Type B pancreatic cell (in vitro differentiated cells): ENCODE measurements around the gene FAM117A. TPM values are rescaled to one million over a fixed set of nuclear protein-coding genes. Genes with fewer than 3 reads are reported as not detected.

ENCODE experiments used
- DNase-seq: peaks from one replicate; pipeline ENCODE4 v3.0.0; 2021; ENCODE audit warnings: mixed read lengths; ENCODE audit not compliant: unreplicated experiment; ENCODE audit errors: extremely low spot score
- H3K27ac Mint-ChIP-seq: 2 replicates; pipeline ENCODE4 v1.8.0; 2021; ENCODE audit warnings: mild to moderate bottlenecking, mixed read lengths
- H3K27me3 Mint-ChIP-seq: 2 replicates; pipeline ENCODE4 v1.8.0; 2021; ENCODE audit warnings: mixed read lengths
- H3K36me3 Mint-ChIP-seq: 2 replicates; pipeline ENCODE4 v1.8.0; 2021; ENCODE audit warnings: mixed read lengths
- H3K4me1 Mint-ChIP-seq: one replicate; pipeline ENCODE4 v1.8.0; 2021; ENCODE audit warnings: mixed read lengths; ENCODE audit not compliant: unreplicated experiment
- H3K4me3 Mint-ChIP-seq: 2 replicates; pipeline ENCODE4 v1.8.0; 2021; ENCODE audit warnings: mild to moderate bottlenecking, mixed read lengths
- H3K9me3 Mint-ChIP-seq: 2 replicates; pipeline ENCODE4 v1.8.0; 2021; ENCODE audit warnings: mixed read lengths
- long read RNA-seq: library from polyadenylated mRNA; unstranded; transcript quantifications from one replicate; pipeline ENCODE4 v2.0.0, GENCODE V29; 2020
- total RNA-seq: library from RNA; stranded (reverse); gene quantifications from 2 replicates; pipeline ENCODE4 v1.2.1, GENCODE V29; 2021; ENCODE audit warnings: low replicate concordance
- TF ChIP-seq, protein P1 (sequence below): fragments of 200-600 bp; sonication (generic); conservative IDR thresholded peaks from 2 replicates; pipeline ENCODE4 v1.5.0; 2021; ENCODE audit warnings: antibody characterized with exemption, mild to moderate bottlenecking

Gene FAM117A
- 8.4 and 13.0 TPM in 2 replicates for total RNA-seq
- long read RNA-seq, partial matches to known transcripts, result 0 of 1 reads
- long read RNA-seq, other reads (novel, unspliced or antisense), result 1 of 1 reads

DNA sequence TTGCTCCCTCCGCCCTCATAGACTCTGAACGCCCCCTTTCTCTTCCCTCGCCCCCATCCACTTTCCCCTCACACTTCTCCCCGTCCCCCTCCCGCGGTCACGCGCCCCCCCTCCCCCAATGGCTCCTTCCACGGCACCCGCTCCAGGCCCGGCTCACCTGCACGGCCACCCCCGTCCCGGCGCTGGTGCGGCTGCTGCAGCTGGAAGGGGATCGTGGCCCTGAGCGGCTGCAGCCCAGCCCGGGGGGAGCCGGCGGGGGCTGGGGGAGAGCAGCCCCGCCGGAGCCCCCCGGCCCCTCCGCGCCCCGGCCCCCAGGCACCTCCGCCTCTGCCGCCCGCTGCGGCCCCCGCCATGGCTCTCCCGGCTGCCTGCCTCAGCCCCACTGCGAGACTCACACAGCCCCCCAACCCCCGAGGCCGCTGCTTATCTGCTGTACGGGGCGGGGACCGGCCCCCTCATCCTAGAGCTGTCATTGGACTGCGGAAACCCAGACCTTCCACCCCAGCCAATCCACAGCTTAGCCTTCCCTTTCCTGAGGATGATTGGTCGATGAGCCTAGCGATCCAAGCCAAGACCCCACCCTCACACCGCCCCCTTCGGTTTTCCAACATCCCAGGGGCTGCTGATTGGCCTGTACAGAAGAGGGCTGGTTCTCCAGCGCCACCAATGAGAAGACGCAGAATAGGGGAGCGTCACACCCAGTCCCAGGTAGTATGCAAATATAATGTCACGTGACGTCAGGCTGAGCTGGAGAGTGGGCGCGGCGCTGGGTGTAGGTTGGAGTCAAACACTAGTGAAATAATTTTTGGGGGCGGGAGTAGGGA is at the start of gene FAM117A:
TSS of gene FAM117A (minus strand) at position 397 of the 824 bp plus-strand sequence. CDS start at position 353, 44 bp downstream.
- H3K9me3 Mint-ChIP-seq, result peaks cover 4% of the 10 kb centered on the region
- TF ChIP-seq, protein P1, sequence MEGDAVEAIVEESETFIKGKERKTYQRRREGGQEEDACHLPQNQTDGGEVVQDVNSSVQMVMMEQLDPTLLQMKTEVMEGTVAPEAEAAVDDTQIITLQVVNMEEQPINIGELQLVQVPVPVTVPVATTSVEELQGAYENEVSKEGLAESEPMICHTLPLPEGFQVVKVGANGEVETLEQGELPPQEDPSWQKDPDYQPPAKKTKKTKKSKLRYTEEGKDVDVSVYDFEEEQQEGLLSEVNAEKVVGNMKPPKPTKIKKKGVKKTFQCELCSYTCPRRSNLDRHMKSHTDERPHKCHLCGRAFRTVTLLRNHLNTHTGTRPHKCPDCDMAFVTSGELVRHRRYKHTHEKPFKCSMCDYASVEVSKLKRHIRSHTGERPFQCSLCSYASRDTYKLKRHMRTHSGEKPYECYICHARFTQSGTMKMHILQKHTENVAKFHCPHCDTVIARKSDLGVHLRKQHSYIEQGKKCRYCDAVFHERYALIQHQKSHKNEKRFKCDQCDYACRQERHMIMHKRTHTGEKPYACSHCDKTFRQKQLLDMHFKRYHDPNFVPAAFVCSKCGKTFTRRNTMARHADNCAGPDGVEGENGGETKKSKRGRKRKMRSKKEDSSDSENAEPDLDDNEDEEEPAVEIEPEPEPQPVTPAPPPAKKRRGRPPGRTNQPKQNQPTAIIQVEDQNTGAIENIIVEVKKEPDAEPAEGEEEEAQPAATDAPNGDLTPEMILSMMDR, result no peak
- H3K27me3 Mint-ChIP-seq, result peaks cover 30% of the 10 kb centered on the region
- H3K36me3 Mint-ChIP-seq, result no peaks in the 10 kb centered on the region
- peak; percentile 96 for DNase-seq
- peak within 1 kb of the TSS; percentile 82 for H3K27ac Mint-ChIP-seq
- H3K4me3 Mint-ChIP-seq, result peak within 1 kb of the TSS; percentile 95
- H3K4me1 Mint-ChIP-seq, result peaks cover 9% of the 10 kb centered on the region

DNA sequence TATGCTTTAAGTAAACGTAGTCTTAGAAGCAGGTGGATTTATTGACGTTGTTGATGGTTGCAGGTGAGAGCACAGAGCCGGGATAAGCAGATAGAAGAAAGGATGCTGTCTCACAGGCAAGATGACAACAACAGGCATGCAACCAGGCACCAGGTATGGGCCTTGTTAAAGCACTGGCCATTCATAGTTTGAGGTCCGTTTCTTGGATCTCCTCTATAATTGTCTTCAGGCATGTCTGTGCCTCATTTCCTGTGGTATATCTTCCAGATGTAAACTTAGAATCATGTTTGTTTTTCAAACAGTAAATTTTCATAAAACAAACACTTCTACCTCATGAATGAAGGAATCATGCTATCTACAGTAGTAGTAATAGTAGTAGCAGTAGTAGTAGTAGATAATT is 45.1 kb upstream of the FAM117A start:
- TF ChIP-seq, protein P1, result no peak
- no peak for DNase-seq
- no peaks in the 10 kb centered on the region for H3K4me1 Mint-ChIP-seq
- H3K9me3 Mint-ChIP-seq, result no peaks in the 10 kb centered on the region
- H3K4me3 Mint-ChIP-seq, result no peak overlapping the region
- H3K27ac Mint-ChIP-seq, result no peak overlapping the region
- H3K36me3 Mint-ChIP-seq, result peaks cover 29% of the 10 kb centered on the region
- no peaks in the 10 kb centered on the region for H3K27me3 Mint-ChIP-seq

GRCh38 chr17:49798738-49799137 is 34.8 kb upstream of the FAM117A start:
- Mint-ChIP-seq H3K9me3 (no peaks in the 10 kb centered on the region), H3K4me1 (no peaks in the 10 kb centered on the region), H3K27me3 (no peaks in the 10 kb centered on the region), H3K36me3 (peaks cover 28% of the 10 kb centered on the region), H3K4me3 (no peak overlapping the region), H3K27ac (no peak overlapping the region)
- no peak for DNase-seq
- TF ChIP-seq, protein P1, result no peak

- H3K4me1 Mint-ChIP-seq, result no peaks in the 10 kb centered on the region
- no peaks in the 10 kb centered on the region for H3K27me3 Mint-ChIP-seq
- no peak overlapping the region for H3K27ac Mint-ChIP-seq
- DNase-seq, result no peak
- H3K4me3 Mint-ChIP-seq, result no peak overlapping the region
- H3K36me3 Mint-ChIP-seq, result peaks cover 30% of the 10 kb centered on the region
- TF ChIP-seq, protein P1, result no peak
- H3K9me3 Mint-ChIP-seq, result no peaks in the 10 kb centered on the region
Measured at GRCh38 chr17:49798182-49798581, 34.3 kb upstream of the FAM117A start.

GRCh38 chr17:49795372-49795771 is 31.4 kb upstream of the FAM117A start:
- DNase-seq, result no peak
- TF ChIP-seq, protein P1, result no peak
- H3K27ac Mint-ChIP-seq, result no peak overlapping the region
- H3K4me3 Mint-ChIP-seq, result no peak overlapping the region
- H3K9me3 Mint-ChIP-seq, result no peaks in the 10 kb centered on the region
- peaks cover 26% of the 10 kb centered on the region for H3K36me3 Mint-ChIP-seq
- no peaks in the 10 kb centered on the region for H3K27me3 Mint-ChIP-seq
- peaks cover 4% of the 10 kb centered on the region for H3K4me1 Mint-ChIP-seq
